CD1c-positive myeloid dendritic cell (primary cell): Measurements from ENCODE around the gene FAM209A.
"Not testable (repeated sequence)": the region's sequence is repeated elsewhere in the genome, so short reads cannot be mapped to it uniquely, and the experiment has no call there.

Experiments used
- DNase-seq: peaks from one replicate; pipeline ENCODE4 v3.0.0-alpha.2; 2016; ENCODE audit errors: extremely low spot score

Gene FAM209A

GRCh38 chr20:56540415-56540814, 15.9 kb downstream of the FAM209A start:
- DNase-seq: no peak

- DNase-seq: no peak
Measured at GRCh38 chr20:56542489-56543030, 18.0 kb downstream of the FAM209A start.

GRCh38 chr20:56551571-56551970, 27.0 kb downstream of the FAM209A start:
- DNase-seq: no peak

- DNase-seq: peak; percentile 43
Measured at GRCh38 chr20:56552911-56553629, 28.5 kb downstream of the FAM209A start.

GRCh38 chr20:56554869-56555268, 30.3 kb downstream of the FAM209A start:
- DNase-seq: peak; percentile 75

GRCh38 chr20:56558968-56559367, 34.4 kb downstream of the FAM209A start:
- no peak for DNase-seq

GRCh38 chr20:56564526-56564925, 40.0 kb downstream of the FAM209A start:
- not testable (repeated sequence) for DNase-seq

- DNase-seq: no peak
Measured at GRCh38 chr20:56565511-56565910, 41.0 kb downstream of the FAM209A start.

- no peak for DNase-seq
Measured at GRCh38 chr20:56566621-56567020, 42.1 kb downstream of the FAM209A start.

- no peak for DNase-seq
Measured at GRCh38 chr20:56570832-56571231, 46.3 kb downstream of the FAM209A start.

GRCh38 chr20:56572172-56572571, 47.6 kb downstream of the FAM209A start:
- DNase-seq: no peak

- DNase-seq: no peak
Measured at GRCh38 chr20:56573986-56574385, 49.4 kb downstream of the FAM209A start.

- no peak for DNase-seq
Measured at GRCh38 chr20:56574531-56575142, 50.1 kb downstream of the FAM209A start.

GRCh38 chr20:56575157-56575556, 50.6 kb downstream of the FAM209A start:
- no peak for DNase-seq
